Neural cell (in vitro differentiated cells): ENCODE measurements around the gene TRIO.

ENCODE experiments used
- CTCF ChIP-seq: fragments of 450-650 bp; IDR thresholded peaks from 2 replicates; pipeline ENCODE4 v1.5.1; 2014; ENCODE audit warnings: antibody characterized with exemption, mild to moderate bottlenecking, moderate library complexity; ENCODE audit not compliant: poor library complexity, severe bottlenecking
- EP300 ChIP-seq: fragments of 450-650 bp; conservative IDR thresholded peaks from 2 replicates; pipeline ENCODE4 v1.6.1; 2014; ENCODE audit warnings: antibody characterized with exemption, mild to moderate bottlenecking, moderate library complexity; ENCODE audit not compliant: poor library complexity, severe bottlenecking
- EZH2 ChIP-seq: fragments of 200-600, 300-800 bp; shearing (Covaris generic), sonication (generic); IDR thresholded peaks from 2 replicates; pipeline ENCODE4 v1.6.1; 2014; ENCODE audit warnings: antibody characterized with exemption, low read length, borderline replicate concordance, mild to moderate bottlenecking; ENCODE audit not compliant: insufficient read depth, poor library complexity, severe bottlenecking
- POLR2AphosphoS5 ChIP-seq: IDR thresholded peaks from 2 replicates; pipeline ENCODE4 v1.6.1; 2012
- RAD21 ChIP-seq: fragments of 450-650 bp; conservative IDR thresholded peaks from 2 replicates; pipeline ENCODE4 v1.6.1; 2014; ENCODE audit warnings: antibody characterized with exemption, mild to moderate bottlenecking, moderate library complexity
- REST ChIP-seq: IDR thresholded peaks from 2 replicates; pipeline ENCODE4 v1.6.1; 2012; ENCODE audit warnings: borderline replicate concordance
- TAF1 ChIP-seq: IDR thresholded peaks from 2 replicates; pipeline ENCODE4 v1.6.1; 2012; ENCODE audit warnings: low read depth

GRCh38 chr5:14503681-14504331, 360.7 kb downstream of the TRIO start:
- TF ChIP-seq CTCF (no peak), POLR2AphosphoS5 (no peak), RAD21 (no peak), REST (no peak), EZH2 (no peak), TAF1 (no peak), EP300 (no peak)
